GM21619 (cell line): Measurements from ENCODE around the gene PTPRZ1.

Experiments used
- ATAC-seq: cut with Tn5 transposase; IDR thresholded peaks from one replicate; pipeline ENCODE4 v1.9.1; 2021; ENCODE audit not compliant: unreplicated experiment

Gene PTPRZ1

GRCh38 chr7:121890833-121891232 is 17.9 kb downstream of the PTPRZ1 start:
- ATAC-seq: no peak

- no peak for ATAC-seq
Measured at GRCh38 chr7:121891731-121892130, 18.8 kb downstream of the PTPRZ1 start.

GRCh38 chr7:121901026-121901425 is 28.1 kb downstream of the PTPRZ1 start:
- peak; percentile 72 for ATAC-seq

- ATAC-seq: no peak
Measured at GRCh38 chr7:121904120-121904519, 31.2 kb downstream of the PTPRZ1 start.

GRCh38 chr7:121908042-121908441 is 35.1 kb downstream of the PTPRZ1 start:
- no peak for ATAC-seq

- ATAC-seq: no peak
Measured at GRCh38 chr7:121909716-121910345, 36.9 kb downstream of the PTPRZ1 start.

GRCh38 chr7:121913947-121914675 is 41.1 kb downstream of the PTPRZ1 start:
- peak; percentile 56 for ATAC-seq

GRCh38 chr7:121914676-121915279 is 41.8 kb downstream of the PTPRZ1 start:
- ATAC-seq: no peak

GRCh38 chr7:121916211-121916610 is 43.2 kb downstream of the PTPRZ1 start:
- ATAC-seq: no peak

GRCh38 chr7:121919986-121920385 is 47.0 kb downstream of the PTPRZ1 start:
- ATAC-seq: no peak

- no peak for ATAC-seq
Measured at GRCh38 chr7:121924269-121925186, 51.6 kb downstream of the PTPRZ1 start.

- ATAC-seq: no peak
Measured at GRCh38 chr7:121931149-121931902, 58.4 kb downstream of the PTPRZ1 start.

GRCh38 chr7:121932768-121933167 is 59.8 kb downstream of the PTPRZ1 start:
- ATAC-seq: no peak

- ATAC-seq: no peak
Measured at GRCh38 chr7:121936951-121937623, 64.1 kb downstream of the PTPRZ1 start.

- ATAC-seq: no peak
Measured at GRCh38 chr7:121938429-121938996, 65.6 kb downstream of the PTPRZ1 start.

- no peak for ATAC-seq
Measured at GRCh38 chr7:121940918-121941317, 68.0 kb downstream of the PTPRZ1 start.

GRCh38 chr7:121941830-121942229 is 68.9 kb downstream of the PTPRZ1 start:
- no peak for ATAC-seq

GRCh38 chr7:121945066-121945465 is 72.1 kb downstream of the PTPRZ1 start:
- ATAC-seq: no peak

GRCh38 chr7:121945480-121946236 is 72.7 kb downstream of the PTPRZ1 start:
- ATAC-seq: no peak
